Mucosa of descending colon (tissue), 3 donors: Measurements from ENCODE around the gene HEATR3. TPM values are rescaled to one million over a fixed set of nuclear protein-coding genes. Genes with fewer than 3 reads are reported as not detected.

Experiments used
- ATAC-seq: fragments of 200-7000 bp; cut with Tn5 transposase; one replicate; pipeline ENCODE4 v1.9.1; 2020; ENCODE audit warnings: mild to moderate bottlenecking, moderate library complexity
- DNase-seq, 3 donors: peaks; one replicate each; pipeline ENCODE4 v3.0.0-alpha.2; 2020
- H3K36me3 ChIP-seq: fragments of 200-600 bp; one replicate; pipeline ENCODE4 v1.8.0; 2021; ENCODE audit warnings: low read depth, mild to moderate bottlenecking
- H3K4me1 ChIP-seq: fragments of 200-600 bp; one replicate; pipeline ENCODE4 v1.8.0; 2021; ENCODE audit warnings: low read depth, mild to moderate bottlenecking
- H3K4me3 ChIP-seq: fragments of 200-600 bp; one replicate; pipeline ENCODE4 v1.8.0; 2021; ENCODE audit warnings: mild to moderate bottlenecking
- H3K9me3 ChIP-seq: fragments of 200-600 bp; one replicate; pipeline ENCODE4 v1.8.0; 2021; ENCODE audit warnings: mild to moderate bottlenecking
- CTCF ChIP-seq: fragments of 200-600 bp; IDR thresholded peaks from one replicate; pipeline ENCODE4 v1.8.0; 2022; ENCODE audit warnings: antibody characterized with exemption, mild to moderate bottlenecking
- intact Hi-C, 2 donors: fragments of 100-400 bp; cut with DNase I in 1 of 2; cut with micrococcal nuclease in 1 of 2; formaldehyde crosslinking; loops; one replicate each; pipeline versions ENCODE4 v1.11.0 to v1.11.1; 2022; cut with DNase I, micrococcal nuclease
- total RNA-seq, 3 donors: library from RNA; stranded (reverse); fragmentation: NEBNext Ultra II Directional in 2 of 3; extraction: Animal tissue kit (Norgen Biotek cat#: 25700) in 2 of 3; gene quantifications; one replicate each; pipeline versions ENCODE4 v1.2.1 to v1.2.4, GENCODE V29; 2021 to 2023
- donor health status: DM: no; HTN: no; CAD: no; lungs with moderate emphysema.
- donor health status: DM: no; HTN: no; CAD: no.
- donor health status: DM: no; HTN: yes; CAD: no.

The HEATR3 gene
- total RNA-seq, 3 donors from 2014 or later: 19.1 to 24.1 (median 22.1) TPM

- no peaks in the 10 kb centered on the region for H3K9me3 ChIP-seq
- no peak for TF ChIP-seq CTCF
- no peaks in the 10 kb centered on the region for H3K4me1 ChIP-seq
- intact Hi-C loops: no loop called here
- no peak for DNase-seq
- ATAC-seq: no peak
- H3K4me3 ChIP-seq: no peak overlapping the region
- H3K36me3 ChIP-seq: no peaks in the 10 kb centered on the region
Observed at GRCh38 chr16:50088302-50088701, 22.5 kb downstream of the HEATR3 start.

- H3K4me3 ChIP-seq: no peak overlapping the region
- H3K36me3 ChIP-seq: no peaks in the 10 kb centered on the region
- ATAC-seq (no peak), DNase-seq (no peak)
- intact Hi-C loops: no loop called here
- H3K9me3 ChIP-seq: no peaks in the 10 kb centered on the region
- no peaks in the 10 kb centered on the region for H3K4me1 ChIP-seq
- TF ChIP-seq CTCF: no peak
Observed at GRCh38 chr16:50092891-50093290, 27.1 kb downstream of the HEATR3 start.

- Histone ChIP-seq H3K4me3 (no peak overlapping the region), H3K4me1 (no peaks in the 10 kb centered on the region), H3K36me3 (no peaks in the 10 kb centered on the region), H3K9me3 (no peaks in the 10 kb centered on the region)
- DNase-seq: peak in 1 of 3 donors; percentile 42
- intact Hi-C loops: no loop called here
- peak; percentile 51 for ATAC-seq
- TF ChIP-seq CTCF: no peak
Observed at GRCh38 chr16:50093607-50094539, 28.1 kb downstream of the HEATR3 start.

GRCh38 chr16:50096791-50097190 lies 31.0 kb downstream of the HEATR3 start:
- H3K36me3 ChIP-seq: no peaks in the 10 kb centered on the region
- H3K4me3 ChIP-seq: no peak overlapping the region
- ATAC-seq (no peak), DNase-seq (no peak)
- H3K4me1 ChIP-seq: no peaks in the 10 kb centered on the region
- no peak for TF ChIP-seq CTCF
- intact Hi-C loops: no loop called here
- H3K9me3 ChIP-seq: no peaks in the 10 kb centered on the region

GRCh38 chr16:50099957-50100648 lies 34.3 kb downstream of the HEATR3 start:
- H3K9me3 ChIP-seq: no peaks in the 10 kb centered on the region
- H3K36me3 ChIP-seq: peaks cover 9% of the 10 kb centered on the region
- TF ChIP-seq CTCF: no peak
- ATAC-seq: no peak
- intact Hi-C loops: no loop called here
- DNase-seq: no peak
- H3K4me3 ChIP-seq: no peak overlapping the region
- no peaks in the 10 kb centered on the region for H3K4me1 ChIP-seq
